UCSD-AML1 (cell line): ENCODE data around the gene SH3BP5.

ENCODE experiments used
- DNase-seq: peaks from one replicate; lab custom pipeline; 2025; ENCODE audit not compliant: unreplicated experiment; lab: John Stamatoyannopoulos, UW

Gene SH3BP5

GRCh38 chr3:15326037-15326436, 6.3 kb downstream of the SH3BP5 start:
- no peak for DNase-seq

DNA sequence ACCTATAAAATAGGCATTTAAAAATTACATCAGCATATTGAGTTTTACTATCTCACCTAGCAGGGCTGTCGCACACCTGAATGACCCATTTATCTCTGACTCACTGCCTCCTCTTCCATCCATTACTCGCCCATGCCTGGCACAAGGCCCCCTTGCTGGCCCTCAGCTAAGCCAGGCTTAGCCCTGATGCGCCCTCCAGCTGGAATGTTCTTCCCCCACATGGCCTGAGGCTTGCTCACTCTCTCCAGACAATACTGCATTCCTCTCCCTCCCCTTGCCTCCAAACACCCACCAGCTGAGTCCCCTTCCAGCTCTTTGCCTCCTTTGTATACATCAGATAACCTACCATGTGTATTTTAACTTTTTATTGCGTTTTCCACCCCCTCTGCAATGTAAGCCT, 7.2 kb downstream of the SH3BP5 start:
- no peak for DNase-seq

DNA sequence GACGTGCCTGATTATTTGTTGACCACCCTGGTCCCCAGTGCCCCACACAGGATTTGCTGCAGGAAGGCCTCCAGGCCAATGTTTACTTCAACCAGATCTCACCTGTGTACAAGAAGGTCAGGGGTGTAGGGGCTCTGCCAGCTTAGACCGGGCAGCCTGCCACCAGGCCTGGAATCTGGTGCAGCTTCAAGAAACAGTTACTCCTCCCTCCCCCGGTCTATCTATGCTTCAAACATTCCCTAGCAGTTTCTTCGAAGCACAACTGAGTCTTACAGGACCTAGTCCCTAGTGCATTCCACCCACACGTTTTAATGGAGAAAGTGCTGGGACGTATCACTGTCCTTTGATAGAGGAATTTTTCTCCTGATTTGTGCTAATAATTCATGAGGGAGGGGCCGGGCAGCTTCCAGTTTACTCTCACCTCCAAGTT, 8.0 kb downstream of the SH3BP5 start:
- no peak for DNase-seq

DNA sequence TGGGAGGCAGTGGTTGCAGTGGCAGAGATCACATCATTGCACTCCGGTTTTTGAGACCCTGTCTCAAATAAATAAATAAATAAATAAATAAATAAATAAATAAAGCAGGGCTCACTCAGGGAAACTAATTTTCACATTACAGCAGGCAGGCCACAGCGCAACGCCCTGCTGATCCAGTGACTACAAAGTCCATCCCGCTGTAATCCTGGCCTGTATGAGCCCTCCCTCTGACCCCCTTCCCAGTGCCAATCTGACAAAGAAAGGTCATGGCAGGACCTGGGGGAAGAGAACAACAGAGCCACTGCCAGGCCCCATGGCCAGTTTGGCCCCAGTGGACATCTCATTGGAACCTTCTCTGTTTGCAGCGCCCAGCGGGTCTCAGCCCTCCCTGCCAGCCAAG, 9.3 kb downstream of the SH3BP5 start:
- no peak for DNase-seq

DNA sequence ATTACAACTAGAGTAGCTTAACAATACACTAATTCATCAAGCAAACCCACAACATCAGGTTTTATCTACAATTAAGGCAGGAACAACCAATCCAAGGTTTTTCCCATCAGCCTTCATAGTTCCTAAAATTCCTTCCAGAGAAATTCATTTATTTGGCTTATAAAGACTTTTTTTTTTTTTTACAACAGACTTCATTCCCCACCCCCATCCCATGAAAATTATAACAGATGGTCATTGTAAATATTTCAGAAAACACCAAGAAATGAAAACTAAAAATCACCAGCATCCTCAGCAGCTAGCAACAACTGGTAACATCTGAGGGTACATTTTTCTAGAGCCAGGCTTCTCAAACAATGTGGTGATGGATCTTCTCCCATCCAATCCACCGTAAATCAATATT, 11.0 kb downstream of the SH3BP5 start:
- no peak for DNase-seq

- no peak for DNase-seq
Observed at GRCh38 chr3:15319575-15319974, 12.8 kb downstream of the SH3BP5 start.

- no peak for DNase-seq
Observed at GRCh38 chr3:15319136-15319535, 13.2 kb downstream of the SH3BP5 start.

DNA sequence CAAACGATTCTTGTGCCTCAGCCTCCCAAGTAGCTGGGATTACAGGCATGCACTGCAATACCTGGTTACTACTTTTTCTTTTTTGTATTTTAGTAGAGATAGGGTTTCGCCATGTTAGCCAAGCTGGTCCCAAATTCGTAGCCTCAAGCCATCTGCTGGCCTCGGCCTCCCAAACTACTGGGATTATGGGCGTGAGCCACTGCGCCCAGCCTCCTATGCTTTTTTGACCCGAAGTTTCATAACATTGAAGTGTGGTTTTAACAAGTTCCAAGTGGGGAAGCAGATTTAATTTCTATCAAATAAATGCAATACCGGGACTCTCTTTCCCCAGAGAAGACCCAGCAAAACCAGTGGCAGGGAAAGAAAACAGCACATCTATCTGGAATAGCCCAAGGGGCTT, 13.7 kb downstream of the SH3BP5 start:
- no peak for DNase-seq

DNA sequence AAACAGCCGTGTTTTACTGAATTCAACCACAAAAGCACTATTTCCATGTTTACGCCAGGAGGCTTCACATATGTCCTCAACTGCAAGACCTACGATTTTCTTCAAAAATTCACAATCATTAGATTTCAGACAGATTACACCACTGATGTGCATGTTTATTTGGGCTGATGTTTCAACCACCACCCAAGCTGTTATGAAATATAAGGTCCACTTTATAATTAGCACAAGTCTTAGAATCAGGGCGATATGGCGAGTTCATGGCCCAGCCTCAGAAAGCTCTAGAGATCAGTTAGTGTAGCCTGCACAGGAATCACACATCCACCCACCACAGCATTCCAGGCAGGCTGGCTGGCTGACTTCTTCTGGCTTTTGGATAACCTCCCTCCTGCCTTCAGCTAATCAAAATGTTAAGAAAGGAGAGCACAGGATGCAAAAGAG, 15.4 kb downstream of the SH3BP5 start:
- no peak for DNase-seq

- peak; percentile 39 for DNase-seq
Observed at GRCh38 chr3:15315003-15315402, 17.4 kb downstream of the SH3BP5 start.

DNA sequence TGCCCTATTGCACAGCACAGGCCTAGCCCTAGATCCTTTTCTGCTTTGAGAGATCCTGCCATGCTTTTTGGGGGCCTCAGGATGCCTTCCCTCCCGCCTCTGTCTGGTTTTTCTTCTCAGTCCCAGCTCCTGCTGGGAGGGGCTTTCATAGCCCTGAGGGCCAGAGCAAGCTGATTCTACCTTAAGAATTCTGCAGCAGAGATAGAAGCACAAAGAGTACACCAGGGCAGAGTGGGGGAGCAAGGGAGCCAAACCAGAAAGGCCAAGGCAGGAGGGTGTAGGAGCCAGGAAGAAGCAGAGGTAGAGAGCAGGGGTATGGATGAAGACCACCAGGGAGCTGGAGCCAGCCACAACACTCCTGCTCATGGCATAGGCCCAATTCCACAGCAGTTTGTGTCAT, 18.1 kb downstream of the SH3BP5 start:
- no peak for DNase-seq

- no peak for DNase-seq
Observed at GRCh38 chr3:15313461-15313860, 18.9 kb downstream of the SH3BP5 start.

DNA sequence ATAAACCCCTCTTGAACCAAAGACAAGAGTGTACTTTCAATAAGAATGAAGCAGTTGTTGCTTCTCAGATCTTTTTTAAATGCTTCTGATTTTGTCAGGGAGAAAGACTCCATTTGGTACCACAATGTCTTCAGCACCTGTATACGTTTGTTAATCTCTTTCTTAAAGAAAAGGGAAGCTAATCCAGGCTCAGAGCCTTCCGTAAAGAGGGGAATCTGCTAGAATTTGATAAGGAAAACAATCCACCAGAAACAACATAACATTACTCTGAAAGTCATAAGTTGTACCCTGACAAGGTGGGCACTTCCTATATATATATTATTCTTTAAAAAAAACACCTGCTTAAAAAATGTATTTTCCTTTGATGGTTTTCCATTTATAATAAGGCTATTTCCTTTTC, 19.8 kb downstream of the SH3BP5 start:
- no peak for DNase-seq

- no peak for DNase-seq
Observed at GRCh38 chr3:15310491-15311370, 21.7 kb downstream of the SH3BP5 start.

DNA sequence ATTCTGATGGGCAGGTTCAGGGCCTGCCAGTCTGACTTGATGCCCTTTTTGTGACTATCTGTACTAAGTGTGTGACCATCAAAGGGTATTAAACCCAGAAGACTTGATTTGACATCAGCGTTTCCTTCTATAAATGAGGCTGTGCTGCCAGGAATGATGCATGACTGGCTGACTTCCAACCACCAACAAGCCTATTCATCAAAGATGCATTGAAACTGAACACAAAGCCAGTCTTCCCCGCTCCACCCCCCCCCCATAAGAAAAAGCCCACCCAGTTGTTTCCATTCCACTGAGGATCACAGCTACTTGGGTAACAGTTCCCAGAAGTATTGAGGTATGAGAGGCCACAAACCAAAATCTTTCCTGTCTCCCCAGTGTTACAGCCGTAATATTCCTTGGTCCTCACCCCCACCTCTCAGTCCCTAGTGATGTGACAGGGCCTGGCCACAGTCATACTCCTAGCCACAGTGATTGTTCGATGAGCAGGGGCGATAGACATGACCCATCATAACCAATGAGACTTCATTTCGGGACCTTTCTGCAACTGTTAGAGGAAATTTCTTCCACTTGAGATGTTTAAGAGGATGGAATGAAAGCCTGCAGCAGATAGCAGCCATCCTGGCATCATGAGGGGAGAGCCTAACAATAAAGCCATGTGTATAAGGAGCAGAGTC, 22.6 kb downstream of the SH3BP5 start:
- no peak for DNase-seq

DNA sequence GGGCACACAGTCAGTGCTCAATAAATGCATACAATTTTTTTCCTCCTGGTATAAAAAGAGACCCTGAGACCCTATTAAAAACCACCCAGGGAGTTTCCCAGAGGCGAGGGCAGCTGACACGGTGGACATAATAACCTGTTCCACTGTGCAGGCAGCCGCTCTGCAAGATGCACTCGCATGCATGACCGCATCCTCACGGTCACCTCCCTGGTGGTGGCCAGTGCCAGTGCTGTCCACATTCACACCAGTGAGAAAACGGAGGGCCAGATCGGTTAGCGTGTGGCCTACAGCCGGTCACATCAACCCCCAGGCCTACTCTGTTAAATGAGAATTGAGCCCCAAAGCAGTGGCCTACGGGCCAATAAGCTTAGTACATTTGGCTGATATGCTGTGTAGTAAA, 24.8 kb downstream of the SH3BP5 start:
- no peak for DNase-seq

DNA sequence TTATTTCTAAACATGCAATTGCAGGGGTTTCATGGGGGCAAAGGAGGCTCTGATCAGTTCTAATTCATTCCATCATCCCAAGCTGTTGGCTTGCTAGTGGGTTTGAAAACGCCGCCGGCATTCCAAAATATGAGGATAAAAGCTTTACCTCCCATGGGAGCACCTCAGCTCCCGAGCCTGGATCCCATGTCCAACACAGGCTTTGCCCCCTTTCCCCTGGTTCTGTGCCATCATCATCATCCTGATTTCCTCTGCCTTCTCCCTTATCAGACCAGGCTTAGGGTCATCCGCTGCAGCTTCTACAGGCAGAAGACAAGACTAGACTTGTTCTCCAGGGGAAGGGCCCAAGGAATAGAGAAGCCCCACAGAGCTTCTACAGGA, 25.4 kb downstream of the SH3BP5 start:
- DNase-seq: no peak

GRCh38 chr3:15305359-15305844, 27.0 kb downstream of the SH3BP5 start:
- no peak for DNase-seq

- no peak for DNase-seq
Observed at GRCh38 chr3:15303728-15304127, 28.7 kb downstream of the SH3BP5 start.

DNA sequence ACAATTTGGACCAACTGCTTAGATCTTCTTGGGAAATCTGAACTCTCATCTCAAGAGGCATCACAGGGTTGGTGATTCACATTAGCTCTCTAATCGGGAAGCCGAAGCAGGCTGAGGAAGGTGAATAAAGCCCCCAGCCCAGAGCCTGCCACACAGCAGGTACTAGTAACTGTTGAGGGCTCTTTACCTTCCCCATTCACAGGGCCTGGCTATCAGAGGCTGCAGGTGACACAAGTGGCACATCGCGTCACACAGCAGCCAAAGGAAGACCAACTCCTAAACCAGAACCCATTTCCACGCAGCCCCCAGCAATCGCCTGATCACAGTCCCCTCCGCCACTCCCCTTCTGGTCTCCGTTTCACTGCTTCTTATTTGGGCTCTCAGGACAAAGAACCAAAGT, 29.2 kb downstream of the SH3BP5 start:
- DNase-seq: no peak

DNA sequence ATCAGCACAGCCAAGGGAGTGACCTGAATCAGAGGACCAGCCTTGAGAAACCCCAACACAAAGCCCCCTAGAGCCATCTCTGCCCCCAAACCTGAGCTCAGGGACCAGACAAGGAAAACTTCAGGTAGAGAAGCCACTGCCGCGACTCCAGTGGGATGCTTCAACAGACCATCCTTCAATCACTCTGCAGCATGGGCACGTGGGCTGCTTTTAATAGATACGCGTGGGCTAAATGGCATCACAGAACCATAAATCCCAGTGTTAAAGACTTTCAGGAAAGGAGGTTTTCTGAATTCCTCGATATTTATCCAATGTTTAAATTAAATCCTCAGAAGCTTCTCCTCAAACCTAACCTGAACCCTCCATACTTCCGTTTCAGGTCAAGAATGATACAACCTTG, 30.6 kb downstream of the SH3BP5 start:
- DNase-seq: no peak

DNA sequence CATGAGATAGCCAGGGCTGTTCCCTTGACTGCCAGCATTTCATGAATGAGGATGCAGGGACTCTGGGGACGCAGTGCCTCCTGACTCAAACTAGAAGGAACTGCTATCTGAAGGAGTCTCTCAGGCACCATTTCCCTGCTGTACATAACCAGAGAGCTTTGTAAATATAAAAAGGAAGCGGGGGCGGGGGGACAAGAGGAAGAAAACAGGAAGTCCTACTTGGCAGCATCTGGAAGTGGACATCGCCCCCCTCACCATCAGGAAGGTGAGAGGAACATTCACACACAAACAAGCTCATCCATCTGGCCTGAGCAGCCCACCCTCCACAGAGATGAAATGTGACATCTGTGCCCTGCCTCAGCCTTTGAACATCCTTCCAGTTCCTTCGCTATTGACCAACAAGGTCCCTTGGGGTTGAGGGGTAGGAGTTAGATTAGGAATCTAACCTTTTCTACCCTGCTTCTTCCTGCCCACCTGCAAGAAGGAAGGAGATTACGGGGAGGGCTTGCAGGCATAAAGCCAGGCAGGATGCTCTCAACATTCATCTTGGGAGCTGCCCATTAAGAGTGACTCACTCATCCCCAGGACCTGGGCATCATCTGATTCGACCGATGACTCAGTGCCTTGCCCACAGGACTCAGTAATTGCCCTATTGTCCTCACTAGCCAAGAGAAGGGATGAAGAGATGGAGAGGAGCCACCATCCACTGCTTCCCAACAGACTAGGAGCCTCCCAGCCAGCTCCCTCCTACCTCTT, 31.9 kb downstream of the SH3BP5 start:
- no peak for DNase-seq
